Adrenal gland (tissue), 12 donors: Measurements from ENCODE around the gene CIC. TPM values are rescaled to one million over a fixed set of nuclear protein-coding genes. Genes with fewer than 3 reads are reported as not detected.

ENCODE experiments used
- DNase-seq, 7 donors: peaks; one replicate each; pipeline ENCODE4 v3.0.0-alpha.2; 2019 to 2020
- H3K27ac ChIP-seq, 5 donors: fragments of 200-600 bp; sonication (generic) in 4 of 5; 1 replicate in 3 of 5; 2 replicates in 2 of 5; pipeline versions ENCODE4 v1.5.1 to v1.8.0; 2016 to 2020; ENCODE audit warnings: mild to moderate bottlenecking in 1 of 5
- H3K27me3 ChIP-seq: fragments of 200-600 bp; 2 replicates; pipeline ENCODE4 v1.8.0; 2021
- H3K36me3 ChIP-seq, 2 donors: fragments of 200-600 bp; replicated peaks in 1 of 2; 1 replicate in 1 of 2; 2 replicates in 1 of 2; pipeline versions ENCODE4 v1.5.1 to v1.8.0; 2018 to 2022
- H3K4me1 ChIP-seq, 2 donors: fragments of 200-600 bp; replicated peaks in 1 of 2; 1 replicate in 1 of 2; 2 replicates in 1 of 2; pipeline versions ENCODE4 v1.5.1 to v1.8.0; 2018 to 2021
- H3K4me3 ChIP-seq, 4 donors: fragments of 200-600 bp; sonication (generic) in 3 of 4; one replicate each; pipeline ENCODE4 v1.5.1; 2016 to 2018
- H3K9me3 ChIP-seq, 3 donors: fragments of 200-600 bp; sonication (generic) in 1 of 3; replicated peaks in 1 of 3; 1 replicate in 2 of 3; 2 replicates in 1 of 3; pipeline versions ENCODE4 v1.5.1 to v1.8.0; 2016 to 2021
- CTCF ChIP-seq, 6 experiments: fragments of 450-650 bp in 4 of 6; fragments of 200-600 bp in 2 of 6; sonication (generic) in 1 of 6; IDR thresholded peaks; 1 replicate in 5 of 6; 2 replicates in 1 of 6; pipeline versions ENCODE4 v1.5.1 to v1.8.0; 2016 to 2021; ENCODE audit warnings: antibody characterized with exemption in 6 of 6, mild to moderate bottlenecking in 2 of 6, moderate library complexity in 1 of 6
- POLR2A ChIP-seq, 2 donors: fragments of 450-650 bp; IDR thresholded peaks; one replicate each; pipeline ENCODE4 v1.6.1; 2017; ENCODE audit warnings: antibody characterized with exemption in 2 of 2, mild to moderate bottlenecking in 2 of 2, moderate library complexity in 1 of 2
- WGBS, 4 donors: extraction: QIAGEN DNeasy Blood & Tissue Kit in 2 of 4; methylation state at CpG; one replicate each; pipeline versions ENCODE4 v1.1.5 to v1.1.7; 2013 to 2017; 5-methylcytosine and 5-hydroxymethylcytosine counted together
- intact Hi-C, 2 donors: fragments of 100-400 bp; cut with DNase I; formaldehyde crosslinking; loops; one replicate each; pipeline versions ENCODE4 v1.14.1 to v1.15.0; 2022 to 2023
- polyA plus RNA-seq, 3 donors: library from polyadenylated mRNA; stranded (reverse); fragments of 200-250 nt in 2 of 3; fragments of 350-450 nt in 1 of 3; fragmentation: Illumina TruSeq in 1 of 3; extraction: RNeasy Lipid Tissue Mini Kit (QIAGEN cat#74804) in 1 of 3; gene quantifications; one replicate each; pipeline ENCODE4 v1.2.3, GENCODE V29; 2013 to 2014
- total RNA-seq, 9 donors: library from RNA; depleted of rRNA in 4 of 9; stranded (reverse); fragments of >200 nt in 4 of 9; fragments of 120-200 nt in 1 of 9; fragmentation: NEBNext Ultra II Directional in 1 of 9; extraction: Animal tissue kit (Norgen Biotek cat#: 25700) in 1 of 9; gene quantifications; one replicate each; pipeline versions ENCODE4 v1.1.0 to v1.2.4, GENCODE V29; 2013 to 2023
- donor health status: healthy with polysubstance abuse.
- donor health status: Bipolar disorder and iron deficiency.
- donor health status: DM: yes; HTN: yes; CAD: no.
- donor health status: DM: no; HTN: no; CAD: no.
- donor health status: DM: no; HTN: no; CAD: no.
- donor health status: DM: yes; HTN: yes; CAD: no.

CIC gene
- total and polyA plus RNA-seq, 12 donors, result 11.9 to 171 (median 71.9) TPM

DNA sequence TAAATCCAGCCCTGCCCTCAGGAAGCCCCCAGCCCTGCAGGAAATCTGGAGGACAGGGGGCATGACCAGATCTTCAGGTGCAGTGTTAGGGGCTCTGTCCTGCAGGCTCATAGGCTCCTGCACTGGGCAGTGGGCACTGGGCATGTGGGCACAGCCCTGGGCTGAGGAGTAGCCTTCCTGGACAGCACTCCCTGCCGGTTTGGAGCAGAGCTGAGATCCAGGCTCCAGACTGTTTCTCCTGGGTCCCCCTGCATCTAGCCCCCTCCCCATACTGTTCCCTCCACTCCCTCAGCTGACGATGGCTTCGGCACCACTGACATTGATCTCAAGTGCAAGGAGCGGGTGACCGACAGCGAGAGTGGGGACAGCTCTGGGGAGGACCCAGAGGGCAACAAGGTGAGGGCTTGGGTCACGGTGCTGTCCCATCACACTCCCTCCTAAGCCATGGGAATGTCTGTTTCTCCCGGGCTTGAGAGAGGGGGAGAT, 20.5 kb downstream of the CIC start:
- WGBS, 4 donors, result 64 to 88% (median 86%) methylated on average over 3 to 8 of the region's 8 CpGs
- peak in 1 of 7 donors; percentile 16 for DNase-seq

DNA sequence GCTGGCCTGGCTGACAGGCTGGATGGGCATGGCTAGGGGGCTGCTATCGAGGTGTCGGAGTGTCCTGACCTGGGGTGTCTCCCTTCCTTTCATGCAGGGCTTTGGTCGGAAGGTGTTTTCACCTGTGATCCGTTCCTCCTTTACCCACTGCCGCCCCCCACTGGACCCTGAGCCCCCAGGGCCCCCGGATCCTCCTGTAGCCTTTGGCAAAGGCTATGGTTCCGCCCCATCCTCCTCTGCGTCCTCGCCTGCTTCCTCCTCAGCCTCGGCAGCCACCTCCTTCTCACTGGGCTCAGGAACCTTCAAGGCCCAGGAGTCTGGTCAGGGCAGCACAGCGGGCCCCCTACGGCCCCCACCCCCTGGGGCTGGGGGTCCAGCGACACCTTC, 21.1 kb downstream of the CIC start:
- TF ChIP-seq POLR2A (IDR thresholded peaks at IDR 0.05), result no peak
- no peak for TF ChIP-seq CTCF (IDR thresholded peaks at IDR 0.05)

More for the DNA sequence above, 20.5 kb downstream of the CIC start:
- H3K27ac ChIP-seq, result no peak overlapping the region
- H3K9me3 ChIP-seq, result no peaks in the 10 kb centered on the region
- peaks cover 0 to 78% of the 10 kb centered on the region in 2 donors for H3K36me3 ChIP-seq
- H3K4me1 ChIP-seq, result peaks cover 23 to 24% of the 10 kb centered on the region in 2 donors
- no peak overlapping the region for H3K4me3 ChIP-seq
- H3K27me3 ChIP-seq, result no peaks in the 10 kb centered on the region
- intact Hi-C loops, result loop anchor here (5.0 kb wide), 1 partner anchor 42 kb away; no protein-coding TSS in a partner anchor
- TF ChIP-seq CTCF (IDR thresholded peaks at IDR 0.05) (no peak), POLR2A (IDR thresholded peaks at IDR 0.05) (no peak)

GRCh38 chr19:42290523-42291434, 21.7 kb downstream of the CIC start:
- H3K9me3 ChIP-seq, result no peaks in the 10 kb centered on the region
- H3K36me3 ChIP-seq, result peaks cover 0 to 85% of the 10 kb centered on the region in 2 donors
- WGBS, 4 donors, result 85 to 91% (median 88%) methylated on average over 12 to 31 of the region's 31 CpGs
- H3K4me3 ChIP-seq, result no peak overlapping the region
- H3K27ac ChIP-seq, result no peak overlapping the region
- H3K4me1 ChIP-seq, result peaks cover 12 to 13% of the 10 kb centered on the region in 2 donors
- H3K27me3 ChIP-seq, result no peaks in the 10 kb centered on the region
- intact Hi-C loops, result loop anchor here (5.0 kb wide), 1 partner anchor 43 kb away; no protein-coding TSS in a partner anchor
- TF ChIP-seq CTCF (IDR thresholded peaks at IDR 0.05) (peak in 5 of 6 experiments; percentile 23 to 39 (median 33)), POLR2A (IDR thresholded peaks at IDR 0.05) (no peak)
- DNase-seq, result peak in 1 of 7 donors; percentile 36

More for the DNA sequence above, 21.1 kb downstream of the CIC start:
- Histone ChIP-seq H3K27me3 (no peaks in the 10 kb centered on the region), H3K4me1 (peaks cover 18 to 19% of the 10 kb centered on the region in 2 donors), H3K9me3 (no peaks in the 10 kb centered on the region), H3K27ac (no peak overlapping the region), H3K4me3 (no peak overlapping the region), H3K36me3 (peaks cover 0 to 83% of the 10 kb centered on the region in 2 donors)
- 76 to 87% (median 84%) methylated on average over 11 to 13 of the region's 13 CpGs for WGBS, 4 donors
- intact Hi-C loops, result loop anchor here (5.0 kb wide), 1 partner anchor 43 kb away; no protein-coding TSS in a partner anchor
- peak in 2 of 7 donors; percentile 17 to 24 for DNase-seq

GRCh38 chr19:42291435-42291810, 22.4 kb downstream of the CIC start:
- peak in 2 of 7 donors; percentile 25 to 27 for DNase-seq
- H3K36me3 ChIP-seq, result peaks cover 0 to 85% of the 10 kb centered on the region in 2 donors
- TF ChIP-seq CTCF (IDR thresholded peaks at IDR 0.05) (no peak), POLR2A (IDR thresholded peaks at IDR 0.05) (no peak)
- intact Hi-C loops, result loop anchor here (5.0 kb wide), 1 partner anchor 44 kb away; no protein-coding TSS in a partner anchor
- H3K27me3 ChIP-seq, result no peaks in the 10 kb centered on the region
- WGBS, 4 donors, result 62 to 67% (median 63%) methylated on average over 9 of the region's 9 CpGs
- H3K4me1 ChIP-seq, result peaks cover 5 to 6% of the 10 kb centered on the region in 2 donors
- H3K4me3 ChIP-seq, result no peak overlapping the region
- H3K9me3 ChIP-seq, result no peaks in the 10 kb centered on the region
- no peak overlapping the region for H3K27ac ChIP-seq
